ENCODE measurements around the gene LPAR1.

LPAR1 gene

GRCh38 chr9:110960288-110960687 lies 78.0 kb downstream of the LPAR1 start:
- no peak for DNase-seq (ENCODE audit: extremely low read depth, insufficient read length)
- TF ChIP-seq CTCF (IDR thresholded peaks at IDR 0.05; ENCODE audit: insufficient read depth, low read length, poor library complexity, severe bottlenecking) = no peak
- Histone ChIP-seq H3K36me3 (ENCODE audit: control insufficient read depth, insufficient read depth, low read length) (no peaks in the 10 kb centered on the region), H3K27me3 (replicated peaks; ENCODE audit: control insufficient read depth, insufficient read depth, low read length) (no peaks in the 10 kb centered on the region), H3K4me3 (replicated peaks; ENCODE audit: low read depth, low read length) (no peak overlapping the region)

- H3K4me3 ChIP-seq (replicated peaks; ENCODE audit: low read depth, low read length) = no peak overlapping the region
- DNase-seq (ENCODE audit: extremely low read depth, insufficient read length) = no peak
- no peaks in the 10 kb centered on the region for H3K36me3 ChIP-seq (ENCODE audit: control insufficient read depth, insufficient read depth, low read length)
- no peaks in the 10 kb centered on the region for H3K27me3 ChIP-seq (replicated peaks; ENCODE audit: control insufficient read depth, insufficient read depth, low read length)
- TF ChIP-seq CTCF (IDR thresholded peaks at IDR 0.05; ENCODE audit: insufficient read depth, low read length, poor library complexity, severe bottlenecking) = no peak
Measured at GRCh38 chr9:110958847-110959246, 79.4 kb downstream of the LPAR1 start.

GRCh38 chr9:110954822-110955291 lies 83.4 kb downstream of the LPAR1 start:
- TF ChIP-seq CTCF (IDR thresholded peaks at IDR 0.05; ENCODE audit: insufficient read depth, low read length, poor library complexity, severe bottlenecking) = no peak
- no peaks in the 10 kb centered on the region for H3K27me3 ChIP-seq (replicated peaks; ENCODE audit: control insufficient read depth, insufficient read depth, low read length)
- H3K36me3 ChIP-seq (ENCODE audit: control insufficient read depth, insufficient read depth, low read length) = no peaks in the 10 kb centered on the region
- no peak for DNase-seq (ENCODE audit: extremely low read depth, insufficient read length)
- no peak overlapping the region for H3K4me3 ChIP-seq (replicated peaks; ENCODE audit: low read depth, low read length)

GRCh38 chr9:110952540-110952859 lies 85.8 kb downstream of the LPAR1 start:
- Histone ChIP-seq H3K36me3 (ENCODE audit: control insufficient read depth, insufficient read depth, low read length) (no peaks in the 10 kb centered on the region), H3K4me3 (replicated peaks; ENCODE audit: low read depth, low read length) (no peak overlapping the region), H3K27me3 (replicated peaks; ENCODE audit: control insufficient read depth, insufficient read depth, low read length) (no peaks in the 10 kb centered on the region)
- TF ChIP-seq CTCF (IDR thresholded peaks at IDR 0.05; ENCODE audit: insufficient read depth, low read length, poor library complexity, severe bottlenecking) = no peak
- peak; percentile 50 for DNase-seq (ENCODE audit: extremely low read depth, insufficient read length)

- Histone ChIP-seq H3K27me3 (replicated peaks; ENCODE audit: control insufficient read depth, insufficient read depth, low read length) (no peaks in the 10 kb centered on the region), H3K36me3 (ENCODE audit: control insufficient read depth, insufficient read depth, low read length) (no peaks in the 10 kb centered on the region), H3K4me3 (replicated peaks; ENCODE audit: low read depth, low read length) (no peak overlapping the region)
- no peak for DNase-seq (ENCODE audit: extremely low read depth, insufficient read length)
- TF ChIP-seq CTCF (IDR thresholded peaks at IDR 0.05; ENCODE audit: insufficient read depth, low read length, poor library complexity, severe bottlenecking) = no peak
Measured at GRCh38 chr9:110951805-110952539, 86.3 kb downstream of the LPAR1 start.

Measured in GM06990 (cell line).